Measurements from ENCODE around the gene AKAP17A.
A peak's percentile ranks its signal among the peaks of the same experiment; 100 is the strongest.

DNA sequence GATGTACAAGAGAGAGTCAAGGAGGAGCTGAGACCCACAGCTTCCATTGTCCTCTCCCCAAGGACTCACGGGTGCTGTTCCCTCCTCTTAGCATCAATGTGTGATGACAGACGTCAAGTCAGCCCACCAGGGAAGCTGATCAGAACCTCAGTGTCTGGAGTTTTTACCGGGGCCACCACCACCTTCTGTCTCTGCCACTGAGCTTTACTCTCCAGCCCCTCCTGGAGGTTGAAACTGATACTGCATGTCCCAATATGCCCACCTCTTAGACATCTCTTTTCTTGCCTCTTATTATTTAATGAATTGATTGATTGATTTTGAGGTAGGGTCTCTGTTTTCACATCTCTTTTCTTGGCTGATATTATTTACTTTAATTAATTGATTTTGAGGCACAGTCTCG is 10.3 kb upstream of the AKAP17A start:
- TF ChIP-seq, protein P1, sequence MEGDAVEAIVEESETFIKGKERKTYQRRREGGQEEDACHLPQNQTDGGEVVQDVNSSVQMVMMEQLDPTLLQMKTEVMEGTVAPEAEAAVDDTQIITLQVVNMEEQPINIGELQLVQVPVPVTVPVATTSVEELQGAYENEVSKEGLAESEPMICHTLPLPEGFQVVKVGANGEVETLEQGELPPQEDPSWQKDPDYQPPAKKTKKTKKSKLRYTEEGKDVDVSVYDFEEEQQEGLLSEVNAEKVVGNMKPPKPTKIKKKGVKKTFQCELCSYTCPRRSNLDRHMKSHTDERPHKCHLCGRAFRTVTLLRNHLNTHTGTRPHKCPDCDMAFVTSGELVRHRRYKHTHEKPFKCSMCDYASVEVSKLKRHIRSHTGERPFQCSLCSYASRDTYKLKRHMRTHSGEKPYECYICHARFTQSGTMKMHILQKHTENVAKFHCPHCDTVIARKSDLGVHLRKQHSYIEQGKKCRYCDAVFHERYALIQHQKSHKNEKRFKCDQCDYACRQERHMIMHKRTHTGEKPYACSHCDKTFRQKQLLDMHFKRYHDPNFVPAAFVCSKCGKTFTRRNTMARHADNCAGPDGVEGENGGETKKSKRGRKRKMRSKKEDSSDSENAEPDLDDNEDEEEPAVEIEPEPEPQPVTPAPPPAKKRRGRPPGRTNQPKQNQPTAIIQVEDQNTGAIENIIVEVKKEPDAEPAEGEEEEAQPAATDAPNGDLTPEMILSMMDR (IDR thresholded peaks at IDR 0.05; ENCODE audit: low read length), result peak; percentile 63
- no peak for TF ChIP-seq EZH2 (optimal IDR thresholded peaks at IDR 0.05; ENCODE audit: low read depth, low read length)
